Stimulated activated CD4-positive, alpha-beta T cell treated with anti-CD3 and anti-CD28 coated beads, TNF-alpha, amount 100 ng/mL, for 24 hours (primary cell): ENCODE data around the gene PLA2G15.

Experiments used
- DNase-seq, 3 experiments: peaks; one replicate each; pipeline ENCODE4 v3.0.0-alpha.2; 2020; ENCODE audit warnings: low read depth in 3 of 3

Gene PLA2G15

DNA sequence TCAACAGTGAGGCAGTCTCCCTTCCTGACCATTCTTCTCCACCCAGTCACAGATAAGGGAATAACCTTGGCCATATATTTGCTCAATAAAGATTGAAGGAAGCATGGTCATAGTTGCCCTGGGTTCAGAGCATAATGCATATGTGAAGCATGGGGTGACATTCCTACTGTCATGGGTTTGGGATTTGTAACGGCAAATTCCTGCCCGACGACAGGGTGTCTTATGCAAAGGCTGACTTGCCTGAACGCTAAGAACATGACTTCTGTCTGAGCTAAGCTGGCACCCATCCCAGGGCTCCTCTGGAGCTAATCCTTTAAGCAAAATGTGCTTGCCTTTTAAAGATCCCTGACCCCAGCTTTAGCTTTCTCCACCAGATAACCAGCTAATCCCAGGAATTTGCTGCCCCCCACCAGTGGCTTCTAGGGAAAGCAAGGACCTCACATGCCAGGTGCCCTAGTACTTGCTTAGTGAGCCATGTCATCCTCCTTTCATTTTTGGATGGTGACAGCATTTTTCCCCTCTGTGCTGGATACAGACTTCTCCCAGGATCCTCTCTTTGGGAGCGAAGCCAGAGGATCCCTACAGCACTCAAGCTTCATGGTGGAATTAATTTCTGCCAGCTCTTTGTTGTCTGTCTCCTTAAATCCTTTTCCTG is 53.9 kb downstream of the PLA2G15 start:
- no peak for DNase-seq

DNA sequence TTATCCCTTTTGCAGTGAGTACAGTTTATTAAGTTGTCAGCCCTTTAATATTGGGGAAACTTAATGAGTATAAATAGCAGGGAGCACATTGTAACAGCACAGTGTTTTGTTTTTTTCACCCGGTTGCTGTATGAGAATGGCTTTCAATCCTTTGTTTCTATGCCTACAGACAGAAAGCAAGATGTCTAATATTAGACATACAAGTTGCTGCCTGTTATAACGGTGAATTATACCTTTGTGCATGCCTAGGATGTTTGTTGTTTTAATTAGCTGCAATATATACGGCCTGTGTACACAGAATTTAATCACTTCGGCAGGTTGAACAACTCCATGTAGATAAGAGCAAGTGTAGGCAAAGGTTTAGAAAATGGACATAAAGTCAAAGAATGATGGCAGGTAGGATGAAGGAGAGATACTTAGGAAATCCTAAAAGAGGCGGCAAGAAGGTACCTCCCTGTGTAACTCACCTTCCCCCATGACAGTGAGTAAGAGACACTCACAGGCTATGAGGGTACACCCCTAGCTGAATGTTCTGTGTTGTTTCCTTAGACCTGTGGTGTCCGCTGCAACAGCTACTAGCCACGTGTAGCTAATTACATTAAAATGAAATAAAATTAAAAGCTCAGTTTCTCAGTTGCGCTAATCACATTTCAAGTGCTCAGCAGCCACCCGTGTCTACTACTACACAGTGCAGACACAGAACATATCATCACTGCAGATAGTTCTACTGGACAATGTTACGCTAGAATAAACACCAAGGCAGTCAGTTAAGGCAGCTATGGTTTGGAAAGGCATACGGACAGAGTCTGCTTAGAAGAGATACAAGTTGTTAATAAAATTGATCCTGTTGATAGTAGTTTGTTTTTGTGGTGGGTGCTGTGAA is 54.6 kb downstream of the PLA2G15 start:
- no peak for DNase-seq

DNA sequence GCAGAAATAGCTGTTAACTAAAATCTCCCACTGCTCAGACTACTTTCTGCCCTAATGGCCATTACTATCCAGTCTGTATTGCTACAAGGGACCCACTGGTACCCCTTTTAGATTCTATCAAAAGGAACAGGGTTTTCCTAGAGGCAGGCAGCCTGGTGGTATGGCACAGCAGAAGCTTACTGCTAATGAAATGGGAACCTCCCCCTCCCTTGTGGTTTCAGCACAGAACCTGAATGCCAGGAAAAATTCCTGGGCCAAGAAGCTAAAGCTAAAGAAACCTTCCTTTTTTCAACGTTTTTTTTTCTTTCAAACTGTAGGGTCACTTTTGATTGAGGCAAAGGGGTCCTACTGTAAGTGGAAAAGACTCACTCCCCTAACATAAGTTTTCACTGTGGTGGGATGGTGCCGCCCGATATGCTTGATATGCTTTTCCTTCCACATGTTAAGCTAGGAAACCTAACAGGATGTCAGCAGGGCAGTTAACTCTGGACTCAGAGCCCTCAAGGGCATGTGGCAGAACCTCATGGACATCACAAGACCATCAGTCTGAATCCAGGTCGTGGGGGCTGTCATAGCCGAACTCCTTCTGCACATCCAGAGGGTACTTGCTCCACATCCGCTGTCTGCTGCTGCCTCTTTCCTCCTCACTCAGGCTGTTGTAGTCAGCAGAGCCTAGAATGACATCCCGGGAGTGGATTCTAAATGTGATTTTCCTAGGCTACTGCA is 55.7 kb downstream of the PLA2G15 start:
- no peak for DNase-seq

DNA sequence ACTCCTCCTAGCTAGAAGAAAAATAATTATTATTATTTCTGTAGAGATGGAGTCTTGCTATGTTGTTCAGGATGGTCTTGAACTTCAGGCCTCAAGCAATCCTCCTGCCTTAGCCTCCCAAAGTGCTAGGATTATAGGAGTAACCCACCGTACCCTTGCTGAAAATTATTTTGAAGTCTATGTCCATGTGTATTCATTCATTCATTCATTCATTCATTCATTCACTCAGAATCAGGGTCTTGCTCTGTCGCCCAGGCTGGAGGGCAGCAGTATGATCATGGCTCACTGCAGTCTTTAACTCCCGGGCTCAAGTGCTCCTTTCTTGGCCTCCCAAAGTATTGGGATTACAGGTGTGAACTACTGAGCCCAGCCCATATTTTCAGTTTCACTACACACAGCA is 61.5 kb downstream of the PLA2G15 start:
- no peak for DNase-seq

DNA sequence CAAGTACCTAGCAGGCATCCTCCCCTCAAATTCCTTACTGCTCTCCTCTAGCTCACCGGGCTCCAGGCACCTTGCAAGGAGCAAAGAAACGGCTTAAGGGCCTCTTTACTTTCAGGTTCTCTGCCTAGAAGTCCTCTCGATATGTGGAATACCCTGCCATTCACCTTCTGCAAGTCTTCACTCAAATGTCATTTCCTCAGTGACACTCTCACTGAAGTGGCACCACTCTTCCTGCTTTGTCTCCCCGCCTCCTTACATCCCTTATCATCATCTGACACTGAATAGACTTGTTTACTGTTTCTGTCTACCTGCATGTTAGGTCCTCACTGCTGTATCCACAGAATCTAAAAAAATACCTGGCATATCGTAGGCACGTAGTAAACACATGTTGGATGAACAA is 64.6 kb downstream of the PLA2G15 start:
- no peak for DNase-seq

DNA sequence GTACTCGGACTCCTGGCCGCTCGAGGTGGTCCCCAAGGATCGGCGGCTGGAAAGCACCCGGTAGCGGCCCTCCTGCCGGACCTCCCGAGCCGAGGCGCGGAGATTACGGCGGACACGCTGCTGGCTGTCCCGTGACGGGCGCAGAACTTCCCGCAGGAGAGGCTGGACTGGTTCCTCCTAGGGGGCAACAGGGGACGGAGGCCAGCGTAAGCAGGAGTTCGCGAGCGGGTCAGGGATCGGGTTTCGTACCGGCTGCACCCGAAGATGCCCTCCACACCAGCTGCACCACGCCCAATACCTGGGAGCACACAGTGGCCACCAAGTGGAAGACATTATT is 65.2 kb downstream of the PLA2G15 start:
- no peak for DNase-seq
